Smooth muscle cell (in vitro differentiated cells): ENCODE data around the gene GALNT2. TPM values are rescaled to one million over a fixed set of nuclear protein-coding genes. Genes with fewer than 3 reads are reported as not detected.

ENCODE experiments used
- DNase-seq: peaks from one replicate; lab custom pipeline; 2025; ENCODE audit not compliant: unreplicated experiment; lab: John Stamatoyannopoulos, UW
- H2AFZ ChIP-seq: fragments of 200-600 bp; sonication (generic); 2 replicates; pipeline ENCODE4 v1.6.0; 2016; ENCODE audit warnings: antibody characterized with exemption, low read depth, mild to moderate bottlenecking
- H3F3A ChIP-seq: fragments of 200-600 bp; sonication (generic); 2 replicates; pipeline ENCODE4 v1.6.0; 2017; ENCODE audit warnings: antibody characterized with exemption, low read depth
- H3K27ac ChIP-seq: fragments of 200-600 bp; sonication (generic); 2 replicates; pipeline ENCODE4 v1.5.1; 2016; ENCODE audit warnings: low read depth, mild to moderate bottlenecking
- H3K27me3 ChIP-seq: fragments of 200-600 bp; sonication (generic); 2 replicates; pipeline ENCODE4 v1.6.1; 2016; ENCODE audit warnings: low read depth, mild to moderate bottlenecking
- H3K36me3 ChIP-seq: fragments of 200-600 bp; sonication (generic); 2 replicates; pipeline ENCODE4 v1.5.1; 2016; ENCODE audit warnings: low read depth
- H3K4me1 ChIP-seq: fragments of 200-600 bp; sonication (generic); 2 replicates; pipeline ENCODE4 v1.5.1; 2016; ENCODE audit warnings: low read depth
- H3K4me2 ChIP-seq: fragments of 200-600 bp; sonication (generic); 2 replicates; pipeline ENCODE4 v1.6.0; 2016; ENCODE audit warnings: mild to moderate bottlenecking
- H3K4me3 ChIP-seq: fragments of 200-600 bp; sonication (generic); 2 replicates; pipeline ENCODE4 v1.5.1; 2016; ENCODE audit warnings: mild to moderate bottlenecking
- H3K79me2 ChIP-seq: fragments of 200-600 bp; sonication (generic); 2 replicates; pipeline ENCODE4 v1.6.0; 2016; ENCODE audit warnings: low read depth, mild to moderate bottlenecking
- H3K9ac ChIP-seq: fragments of 200-600 bp; sonication (generic); 2 replicates; pipeline ENCODE4 v1.6.0; 2016; ENCODE audit warnings: low read depth
- H3K9me3 ChIP-seq: fragments of 200-600 bp; sonication (generic); replicated peaks from 2 replicates; pipeline ENCODE4 v1.5.1; 2016; ENCODE audit warnings: low read depth
- H4K20me1 ChIP-seq: fragments of 200-600 bp; sonication (generic); 2 replicates; pipeline ENCODE4 v1.6.0; 2016; ENCODE audit warnings: low read depth
- CTCF ChIP-seq: fragments of 200-600 bp; sonication (generic); IDR thresholded peaks from 2 replicates; pipeline ENCODE4 v1.5.1; 2017; ENCODE audit warnings: borderline replicate concordance, mild to moderate bottlenecking, antibody characterized with exemption; ENCODE audit not compliant: insufficient read depth, poor library complexity, severe bottlenecking
- WGBS: methylation state at CpG from one replicate; pipeline ENCODE4 v1.1.7; 2016; ENCODE audit warnings: low lambda C conversion rate; 5-methylcytosine and 5-hydroxymethylcytosine counted together
- polyA plus RNA-seq: library from polyadenylated mRNA; unstranded; fragments of >200 nt; fragmentation: Nextera tagmentation; extraction: Ambion mirVana; gene quantifications from 2 replicates; pipeline ENCODE4 v1.2.1, GENCODE V29; 2016
- total RNA-seq: library from RNA; depleted of rRNA; stranded (reverse); fragments of >200 nt; gene quantifications from 2 replicates; pipeline ENCODE4 v1.2.3, GENCODE V29; 2014

Gene GALNT2
- total and polyA plus RNA-seq, 2 experiments from 2014 or later: 76.4 to 152 TPM

DNA sequence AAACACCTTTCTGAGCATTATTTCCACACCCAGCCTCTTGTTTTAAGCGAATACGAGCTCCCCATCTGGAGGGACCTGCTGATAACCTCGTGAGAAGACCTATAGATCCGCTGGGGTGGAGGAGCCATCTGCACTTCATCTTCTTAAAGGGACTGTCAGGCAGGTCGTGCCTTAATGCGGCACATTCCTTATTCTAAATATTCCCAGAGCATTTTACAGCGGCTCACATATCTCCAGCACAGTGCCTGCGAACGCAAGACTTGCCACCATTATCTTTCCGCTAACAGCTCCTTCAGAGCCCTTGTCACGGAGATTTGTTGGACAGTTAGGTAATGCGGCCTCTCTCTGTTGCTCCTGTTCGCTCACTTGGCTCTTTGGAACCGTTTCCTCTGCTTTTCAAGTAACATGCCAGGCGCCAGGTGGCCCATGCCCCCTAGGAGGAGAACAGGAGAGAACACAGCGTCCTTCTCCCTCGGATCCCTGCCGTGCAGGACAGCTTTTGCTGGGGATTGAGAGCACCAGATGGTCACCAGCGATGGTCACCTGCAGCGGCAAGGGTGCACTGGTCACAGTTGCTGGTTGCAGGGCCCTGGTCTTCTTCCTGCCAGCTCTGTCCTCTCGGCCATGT lies 196.6 kb downstream of the GALNT2 start:
- no peaks in the 10 kb centered on the region for H3K36me3 ChIP-seq
- H3K27ac ChIP-seq: no peak overlapping the region
- DNase-seq: no peak
- no peak overlapping the region for H2AFZ ChIP-seq
- WGBS: 96% methylated on average over 21 of the region's 21 CpGs
- H3K4me2 ChIP-seq: no peak overlapping the region
- H3K4me1 ChIP-seq: no peaks in the 10 kb centered on the region
- H3F3A ChIP-seq: no peaks in the 10 kb centered on the region
- no peak overlapping the region for H3K4me3 ChIP-seq
- H3K79me2 ChIP-seq: no peaks in the 10 kb centered on the region
- H3K27me3 ChIP-seq: no peaks in the 10 kb centered on the region
- no peak overlapping the region for H3K9ac ChIP-seq
- no peaks in the 10 kb centered on the region for H4K20me1 ChIP-seq
- no peaks in the 10 kb centered on the region for H3K9me3 ChIP-seq
- TF ChIP-seq CTCF: no peak

GRCh38 chr1:230264342-230264741 lies 197.3 kb downstream of the GALNT2 start:
- Histone ChIP-seq H3K4me2 (no peak overlapping the region), H3K9ac (no peak overlapping the region), H3K9me3 (no peaks in the 10 kb centered on the region), H3K4me1 (no peaks in the 10 kb centered on the region), H3K36me3 (no peaks in the 10 kb centered on the region), H3K4me3 (no peak overlapping the region), H3F3A (no peaks in the 10 kb centered on the region), H4K20me1 (no peaks in the 10 kb centered on the region), H3K27ac (no peak overlapping the region), H2AFZ (no peak overlapping the region), H3K27me3 (no peaks in the 10 kb centered on the region), H3K79me2 (no peaks in the 10 kb centered on the region)
- no peak for DNase-seq
- no peak for TF ChIP-seq CTCF
- WGBS: 97% methylated on average over 8 of the region's 8 CpGs

GRCh38 chr1:230265200-230266115 lies 198.4 kb downstream of the GALNT2 start:
- DNase-seq: no peak
- no peaks in the 10 kb centered on the region for H3F3A ChIP-seq
- H3K36me3 ChIP-seq: no peaks in the 10 kb centered on the region
- no peaks in the 10 kb centered on the region for H3K79me2 ChIP-seq
- H4K20me1 ChIP-seq: peaks cover 3% of the 10 kb centered on the region
- H2AFZ ChIP-seq: no peak overlapping the region
- no peak overlapping the region for H3K4me2 ChIP-seq
- TF ChIP-seq CTCF: no peak
- no peak overlapping the region for H3K27ac ChIP-seq
- no peak overlapping the region for H3K4me3 ChIP-seq
- no peaks in the 10 kb centered on the region for H3K9me3 ChIP-seq
- 96% methylated on average over 17 of the region's 17 CpGs for WGBS
- H3K9ac ChIP-seq: no peak overlapping the region
- H3K4me1 ChIP-seq: no peaks in the 10 kb centered on the region
- no peaks in the 10 kb centered on the region for H3K27me3 ChIP-seq

DNA sequence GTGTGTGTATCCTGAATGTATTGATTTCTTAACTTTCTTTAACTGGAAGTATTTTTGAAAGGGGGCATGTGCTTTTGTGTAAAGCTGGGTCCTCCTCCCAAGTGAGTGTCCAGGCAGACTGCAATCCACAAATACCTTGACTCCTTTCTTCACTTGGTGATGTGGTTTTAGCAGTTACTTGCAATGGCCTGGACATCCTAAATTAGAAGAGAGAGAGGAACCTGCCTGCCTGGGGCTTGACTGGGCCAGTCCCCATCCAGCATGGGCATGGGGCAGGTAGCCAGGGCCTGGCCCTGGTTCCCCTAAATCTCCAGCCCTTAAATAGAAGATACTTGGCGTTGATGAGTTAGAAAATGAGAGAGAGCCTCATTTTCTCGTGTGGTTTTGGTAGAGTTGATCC lies 199.4 kb downstream of the GALNT2 start:
- no peak overlapping the region for H3K4me3 ChIP-seq
- 73% methylated on average over 2 of the region's 2 CpGs for WGBS
- H3K9ac ChIP-seq: no peak overlapping the region
- no peaks in the 10 kb centered on the region for H3F3A ChIP-seq
- no peak for TF ChIP-seq CTCF
- DNase-seq: no peak
- H3K27me3 ChIP-seq: no peaks in the 10 kb centered on the region
- H3K4me2 ChIP-seq: no peak overlapping the region
- no peak overlapping the region for H3K27ac ChIP-seq
- H3K79me2 ChIP-seq: no peaks in the 10 kb centered on the region
- no peaks in the 10 kb centered on the region for H3K9me3 ChIP-seq
- peaks cover 8% of the 10 kb centered on the region for H4K20me1 ChIP-seq
- H3K4me1 ChIP-seq: no peaks in the 10 kb centered on the region
- no peaks in the 10 kb centered on the region for H3K36me3 ChIP-seq
- H2AFZ ChIP-seq: no peak overlapping the region
